ENCODE results near the gene MPV17. TPM values are rescaled to one million over a fixed set of nuclear protein-coding genes. Genes with fewer than 3 reads are reported as not detected.

Gene MPV17
- total RNA-seq, 1 experiment from 2014 or later: 51.5 TPM

DNA sequence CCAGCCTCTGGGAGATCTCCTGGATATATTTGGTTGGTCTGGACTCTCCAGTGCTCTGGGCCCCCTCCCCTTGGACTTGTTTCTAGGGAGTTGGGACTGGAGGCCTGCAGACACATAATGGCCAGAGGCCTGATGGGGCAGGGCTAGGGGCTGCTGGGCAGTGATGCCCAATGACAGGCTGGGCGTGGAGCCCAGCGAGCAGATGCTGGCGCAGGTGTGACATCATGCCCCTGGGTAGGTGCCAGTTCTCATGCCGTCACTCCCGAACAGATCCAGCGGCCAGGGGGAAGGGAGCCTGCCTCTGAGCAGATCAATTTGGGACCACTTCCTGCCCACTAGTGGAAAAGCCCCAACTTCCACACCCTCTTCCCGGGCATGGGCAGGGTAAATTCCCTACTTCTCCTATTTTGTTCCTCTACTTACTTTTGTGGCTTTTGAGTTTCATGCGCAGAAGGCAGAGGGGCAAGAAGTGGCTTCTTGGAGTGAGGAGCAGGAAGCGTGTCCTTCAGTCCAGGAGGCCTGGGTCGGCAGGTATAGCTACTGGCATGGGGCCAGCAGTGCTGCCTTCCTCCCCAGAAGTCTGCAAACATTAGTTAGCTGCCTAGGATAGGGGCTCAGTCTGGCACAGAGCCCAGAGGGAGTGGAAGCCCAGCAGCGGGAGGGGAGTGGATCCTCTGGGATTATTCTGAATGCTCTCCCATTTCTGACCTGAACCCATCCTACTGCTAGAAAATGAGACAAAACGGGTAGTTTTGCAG is 6.1 kb downstream of the MPV17 start:
- H3K27me3 Mint-ChIP-seq (ENCODE audit: low read depth): no peaks in the 10 kb centered on the region; the same call in 1 of the 2 replicates
- ATAC-seq (no peak), DNase-seq (ENCODE audit: low spot score) (no peak)
- no peak overlapping the region for H3K4me3 Mint-ChIP-seq
- CTCF ChIA-PET: interaction anchor here (2.3 kb wide), 1 partner anchor 14 kb away, joined by 5 read pairs; no protein-coding TSS in a partner anchor
- H3K9me3 Mint-ChIP-seq: no peaks in the 10 kb centered on the region
- peaks cover 12% of the 10 kb centered on the region for H3K4me1 Mint-ChIP-seq
- H3K36me3 Mint-ChIP-seq: no peaks in the 10 kb centered on the region
- POLR2A ChIA-PET: no interaction called here
- no peak overlapping the region for H3K27ac Mint-ChIP-seq
- TF ChIP-seq ERG (CRISPR knock-in tag; IDR thresholded peaks at IDR 0.05) (no peak), MLX (CRISPR knock-in tag; IDR thresholded peaks at IDR 0.05) (no peak), CREM (CRISPR knock-in tag; IDR thresholded peaks at IDR 0.05) (no peak), ARID4B (CRISPR knock-in tag; IDR thresholded peaks at IDR 0.05; ENCODE audit: borderline replicate concordance) (no peak), RELA (CRISPR knock-in tag; IDR thresholded peaks at IDR 0.05; ENCODE audit: borderline replicate concordance) (no peak), TCF7 (CRISPR knock-in tag; IDR thresholded peaks at IDR 0.05; ENCODE audit: low read depth) (no peak), USF1 (CRISPR knock-in tag; IDR thresholded peaks at IDR 0.05) (no peak), AFF4 (CRISPR knock-in tag; IDR thresholded peaks at IDR 0.05; ENCODE audit: borderline replicate concordance) (no peak), USF2 (CRISPR knock-in tag; IDR thresholded peaks at IDR 0.05) (no peak)
- TF ChIP-seq, protein P1, sequence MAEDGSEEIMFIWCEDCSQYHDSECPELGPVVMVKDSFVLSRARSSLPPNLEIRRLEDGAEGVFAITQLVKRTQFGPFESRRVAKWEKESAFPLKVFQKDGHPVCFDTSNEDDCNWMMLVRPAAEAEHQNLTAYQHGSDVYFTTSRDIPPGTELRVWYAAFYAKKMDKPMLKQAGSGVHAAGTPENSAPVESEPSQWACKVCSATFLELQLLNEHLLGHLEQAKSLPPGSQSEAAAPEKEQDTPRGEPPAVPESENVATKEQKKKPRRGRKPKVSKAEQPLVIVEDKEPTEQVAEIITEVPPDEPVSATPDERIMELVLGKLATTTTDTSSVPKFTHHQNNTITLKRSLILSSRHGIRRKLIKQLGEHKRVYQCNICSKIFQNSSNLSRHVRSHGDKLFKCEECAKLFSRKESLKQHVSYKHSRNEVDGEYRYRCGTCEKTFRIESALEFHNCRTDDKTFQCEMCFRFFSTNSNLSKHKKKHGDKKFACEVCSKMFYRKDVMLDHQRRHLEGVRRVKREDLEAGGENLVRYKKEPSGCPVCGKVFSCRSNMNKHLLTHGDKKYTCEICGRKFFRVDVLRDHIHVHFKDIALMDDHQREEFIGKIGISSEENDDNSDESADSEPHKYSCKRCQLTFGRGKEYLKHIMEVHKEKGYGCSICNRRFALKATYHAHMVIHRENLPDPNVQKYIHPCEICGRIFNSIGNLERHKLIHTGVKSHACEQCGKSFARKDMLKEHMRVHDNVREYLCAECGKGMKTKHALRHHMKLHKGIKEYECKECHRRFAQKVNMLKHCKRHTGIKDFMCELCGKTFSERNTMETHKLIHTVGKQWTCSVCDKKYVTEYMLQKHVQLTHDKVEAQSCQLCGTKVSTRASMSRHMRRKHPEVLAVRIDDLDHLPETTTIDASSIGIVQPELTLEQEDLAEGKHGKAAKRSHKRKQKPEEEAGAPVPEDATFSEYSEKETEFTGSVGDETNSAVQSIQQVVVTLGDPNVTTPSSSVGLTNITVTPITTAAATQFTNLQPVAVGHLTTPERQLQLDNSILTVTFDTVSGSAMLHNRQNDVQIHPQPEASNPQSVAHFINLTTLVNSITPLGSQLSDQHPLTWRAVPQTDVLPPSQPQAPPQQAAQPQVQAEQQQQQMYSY (CRISPR knock-in tag; IDR thresholded peaks at IDR 0.05): no peak
- TF ChIP-seq, protein P2, sequence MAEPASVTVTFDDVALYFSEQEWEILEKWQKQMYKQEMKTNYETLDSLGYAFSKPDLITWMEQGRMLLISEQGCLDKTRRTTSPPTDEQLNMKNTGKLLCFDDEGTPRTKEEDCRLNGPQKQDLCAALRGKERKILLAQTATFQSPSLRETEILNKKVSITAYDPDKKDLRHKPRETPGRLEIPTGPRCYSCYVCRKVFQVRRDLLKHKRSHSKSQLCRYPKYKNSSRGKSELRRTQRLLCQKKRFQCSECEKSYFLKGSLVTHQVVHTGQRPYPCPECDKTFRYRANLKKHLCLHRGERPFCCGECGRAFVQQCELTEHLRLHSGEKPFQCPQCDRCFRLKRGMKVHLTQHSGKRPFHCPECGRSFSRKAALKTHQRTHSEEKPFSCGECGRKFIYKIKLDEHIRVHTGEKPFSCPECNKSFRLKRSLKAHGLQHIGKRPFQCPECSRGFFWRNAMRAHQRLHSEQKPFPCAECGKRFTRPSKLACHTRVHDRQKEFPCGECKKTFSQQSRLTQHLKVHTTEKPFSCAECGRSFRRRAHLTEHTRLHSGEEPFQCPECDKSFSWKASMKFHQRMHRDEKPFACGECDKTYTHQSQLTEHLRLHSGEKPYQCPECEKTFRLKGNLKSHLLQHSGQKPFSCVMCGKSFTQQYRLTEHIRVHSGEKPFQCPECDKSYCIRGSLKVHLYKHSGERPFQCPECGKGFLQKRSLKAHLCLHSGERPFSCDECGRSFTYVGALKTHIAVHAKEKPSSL (CRISPR knock-in tag; conservative IDR thresholded peaks at IDR 0.05): no peak
- TF ChIP-seq, protein P3, sequence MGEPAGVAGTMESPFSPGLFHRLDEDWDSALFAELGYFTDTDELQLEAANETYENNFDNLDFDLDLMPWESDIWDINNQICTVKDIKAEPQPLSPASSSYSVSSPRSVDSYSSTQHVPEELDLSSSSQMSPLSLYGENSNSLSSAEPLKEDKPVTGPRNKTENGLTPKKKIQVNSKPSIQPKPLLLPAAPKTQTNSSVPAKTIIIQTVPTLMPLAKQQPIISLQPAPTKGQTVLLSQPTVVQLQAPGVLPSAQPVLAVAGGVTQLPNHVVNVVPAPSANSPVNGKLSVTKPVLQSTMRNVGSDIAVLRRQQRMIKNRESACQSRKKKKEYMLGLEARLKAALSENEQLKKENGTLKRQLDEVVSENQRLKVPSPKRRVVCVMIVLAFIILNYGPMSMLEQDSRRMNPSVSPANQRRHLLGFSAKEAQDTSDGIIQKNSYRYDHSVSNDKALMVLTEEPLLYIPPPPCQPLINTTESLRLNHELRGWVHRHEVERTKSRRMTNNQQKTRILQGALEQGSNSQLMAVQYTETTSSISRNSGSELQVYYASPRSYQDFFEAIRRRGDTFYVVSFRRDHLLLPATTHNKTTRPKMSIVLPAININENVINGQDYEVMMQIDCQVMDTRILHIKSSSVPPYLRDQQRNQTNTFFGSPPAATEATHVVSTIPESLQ (CRISPR knock-in tag; IDR thresholded peaks at IDR 0.05): no peak
- TF ChIP-seq, protein P4, sequence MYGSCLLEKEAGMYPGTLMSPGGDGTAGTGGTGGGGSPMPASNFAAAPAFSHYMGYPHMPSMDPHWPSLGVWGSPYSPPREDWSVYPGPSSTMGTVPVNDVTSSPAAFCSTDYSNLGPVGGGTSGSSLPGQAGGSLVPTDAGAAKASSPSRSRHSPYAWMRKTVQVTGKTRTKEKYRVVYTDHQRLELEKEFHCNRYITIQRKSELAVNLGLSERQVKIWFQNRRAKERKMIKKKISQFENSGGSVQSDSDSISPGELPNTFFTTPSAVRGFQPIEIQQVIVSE (CRISPR knock-in tag; IDR thresholded peaks at IDR 0.05; ENCODE audit: borderline replicate concordance): no peak
